OCI-LY1 (cell line): ENCODE data around the gene MEIG1.

Experiments
- H2AFZ ChIP-seq: fragments of 200-600 bp; sonication (generic), shearing (Covaris generic); 2 replicates; pipeline ENCODE4 v1.6.0; 2014; ENCODE audit warnings: antibody characterized with exemption, mild to moderate bottlenecking, low read length
- H3F3A ChIP-seq: fragments of 200-600 bp; sonication (generic), shearing (Covaris generic); 2 replicates; pipeline ENCODE4 v1.6.0; 2014; ENCODE audit warnings: mild to moderate bottlenecking, antibody characterized with exemption, low read length, moderate library complexity; ENCODE audit not compliant: insufficient read depth
- H3K27ac ChIP-seq: fragments of 200-600 bp; sonication (generic); 2 replicates; pipeline ENCODE4 v1.5.1; 2014; ENCODE audit warnings: low read length, mixed run types, mild to moderate bottlenecking, low read depth; ENCODE audit not compliant: poor library complexity, severe bottlenecking
- H3K27me3 ChIP-seq: fragments of 200-600 bp; sonication (generic); 2 replicates; pipeline ENCODE4 v1.6.0; 2014; ENCODE audit warnings: antibody characterized with exemption, mild to moderate bottlenecking, low read length, moderate library complexity; ENCODE audit not compliant: insufficient read depth
- H3K36me3 ChIP-seq: fragments of 200-600 bp; sonication (generic); 2 replicates; pipeline ENCODE4 v1.6.1; 2014; ENCODE audit warnings: mild to moderate bottlenecking, antibody characterized with exemption, low read length, moderate library complexity, mixed read lengths; ENCODE audit not compliant: insufficient read depth
- H3K4me1 ChIP-seq: fragments of 200-600 bp; sonication (generic); 2 replicates; pipeline ENCODE4 v1.5.1; 2014; ENCODE audit warnings: mild to moderate bottlenecking, low read length, moderate library complexity; ENCODE audit not compliant: insufficient read depth, severe bottlenecking
- H3K4me2 ChIP-seq: fragments of 200-600 bp; sonication (generic), shearing (Covaris generic); 2 replicates; pipeline ENCODE4 v1.6.1; 2014; ENCODE audit warnings: low read length
- H3K4me3 ChIP-seq: fragments of 200-600 bp; sonication (generic); 2 replicates; pipeline ENCODE4 v1.5.1; 2014; ENCODE audit warnings: low read length, low read depth, mild to moderate bottlenecking, mixed read lengths; ENCODE audit not compliant: poor library complexity, severe bottlenecking
- H3K79me2 ChIP-seq: fragments of 200-600 bp; shearing (Covaris generic); 2 replicates; pipeline ENCODE4 v1.6.1; 2016; ENCODE audit warnings: mixed run types, low read length, mixed read lengths; ENCODE audit not compliant: insufficient read depth
- H3K9ac ChIP-seq: fragments of 200-600 bp; sonication (generic), shearing (Covaris generic); 2 replicates; pipeline ENCODE4 v1.6.1; 2014; ENCODE audit warnings: mild to moderate bottlenecking, low read length, mixed read lengths
- H3K9me2 ChIP-seq: fragments of 200-600 bp; sonication (generic), shearing (Covaris generic); 2 replicates; pipeline ENCODE4 v1.6.1; 2014; ENCODE audit warnings: low read depth, mild to moderate bottlenecking, low read length, mixed read lengths
- H3K9me3 ChIP-seq: fragments of 200-600 bp; shearing (Covaris generic); 2 replicates; pipeline ENCODE4 v1.6.1; 2014; ENCODE audit warnings: low read length, mixed read lengths
- H4K20me1 ChIP-seq: fragments of 200-600 bp; sonication (generic), shearing (Covaris generic); 2 replicates; pipeline ENCODE4 v1.6.0; 2016; ENCODE audit warnings: mild to moderate bottlenecking, low read length; ENCODE audit not compliant: insufficient read depth
- EZH2 ChIP-seq: fragments of 200-600 bp; sonication (generic), shearing (Covaris generic); IDR thresholded peaks from 2 replicates; pipeline ENCODE4 v1.8.0; 2017; ENCODE audit warnings: borderline replicate concordance, mixed run types, mild to moderate bottlenecking, antibody characterized with exemption, low read length, moderate library complexity, mixed read lengths
- TF ChIP-seq, protein P1 (sequence below): fragments of 200-600 bp; sonication (generic), shearing (Covaris generic); IDR thresholded peaks from 2 replicates; pipeline ENCODE4 v1.5.1; 2017; ENCODE audit warnings: mild to moderate bottlenecking, antibody characterized with exemption, low read length, moderate library complexity, mixed read lengths

Gene MEIG1

DNA sequence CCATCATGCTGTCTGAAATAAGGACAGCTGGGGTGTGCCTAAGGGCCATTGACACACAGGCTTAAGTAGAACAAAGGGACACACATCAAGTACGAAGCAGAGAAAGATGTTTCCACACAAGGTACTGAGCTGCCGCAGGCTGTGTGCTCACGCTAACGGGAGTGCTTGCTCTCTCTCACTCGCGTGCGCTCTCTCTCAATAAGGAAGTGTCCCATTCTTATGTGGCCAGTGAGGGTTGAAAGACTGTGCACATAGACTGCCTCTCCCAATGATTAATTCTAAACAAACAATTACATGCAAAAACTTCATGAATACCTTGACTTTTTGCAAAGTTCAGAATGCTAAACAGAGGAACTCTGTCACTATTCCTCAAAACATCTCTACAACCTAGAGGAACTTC, 35.2 kb upstream of the MEIG1 start:
- Histone ChIP-seq H3F3A (no peaks in the 10 kb centered on the region), H3K36me3 (peaks cover 97% of the 10 kb centered on the region), H3K27me3 (no peaks in the 10 kb centered on the region), H4K20me1 (no peaks in the 10 kb centered on the region), H3K79me2 (no peaks in the 10 kb centered on the region), H3K9ac (no peak overlapping the region), H3K9me2 (no peaks in the 10 kb centered on the region), H2AFZ (no peak overlapping the region), H3K27ac (no peak overlapping the region), H3K4me3 (no peak overlapping the region), H3K4me2 (no peak overlapping the region), H3K9me3 (peaks cover 2% of the 10 kb centered on the region; the same call in 1 of the 2 replicates), H3K4me1 (no peaks in the 10 kb centered on the region)
- TF ChIP-seq EZH2 = no peak

DNA sequence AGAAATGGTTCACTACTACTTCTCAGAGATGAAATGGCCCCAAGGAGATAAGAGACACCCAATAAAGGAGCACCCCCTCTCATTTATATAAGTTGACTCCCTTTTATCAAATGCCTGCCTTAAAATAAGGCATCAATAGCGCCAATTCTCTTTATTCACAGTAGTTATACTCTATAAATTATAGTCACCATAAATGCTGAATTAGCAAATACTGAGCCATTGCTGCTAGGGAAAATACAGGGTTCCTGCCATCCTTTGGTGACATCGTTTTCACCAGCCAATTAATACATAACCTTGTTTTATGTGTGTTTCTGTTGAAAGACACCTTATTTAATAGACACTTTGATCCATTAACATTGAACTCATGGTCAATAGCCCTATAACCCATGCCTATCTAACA, 33.9 kb upstream of the MEIG1 start:
- peaks cover 94% of the 10 kb centered on the region for H3K36me3 ChIP-seq
- no peak overlapping the region for H3K4me3 ChIP-seq
- H3K9me3 ChIP-seq = no peaks in the 10 kb centered on the region
- H3K9me2 ChIP-seq = no peaks in the 10 kb centered on the region
- no peaks in the 10 kb centered on the region for H3F3A ChIP-seq
- H3K4me1 ChIP-seq = no peaks in the 10 kb centered on the region
- no peaks in the 10 kb centered on the region for H3K27me3 ChIP-seq
- no peak overlapping the region for H3K4me2 ChIP-seq
- no peaks in the 10 kb centered on the region for H4K20me1 ChIP-seq
- no peak overlapping the region for H3K27ac ChIP-seq
- H3K79me2 ChIP-seq = no peaks in the 10 kb centered on the region
- H2AFZ ChIP-seq = no peak overlapping the region
- TF ChIP-seq, protein P1, sequence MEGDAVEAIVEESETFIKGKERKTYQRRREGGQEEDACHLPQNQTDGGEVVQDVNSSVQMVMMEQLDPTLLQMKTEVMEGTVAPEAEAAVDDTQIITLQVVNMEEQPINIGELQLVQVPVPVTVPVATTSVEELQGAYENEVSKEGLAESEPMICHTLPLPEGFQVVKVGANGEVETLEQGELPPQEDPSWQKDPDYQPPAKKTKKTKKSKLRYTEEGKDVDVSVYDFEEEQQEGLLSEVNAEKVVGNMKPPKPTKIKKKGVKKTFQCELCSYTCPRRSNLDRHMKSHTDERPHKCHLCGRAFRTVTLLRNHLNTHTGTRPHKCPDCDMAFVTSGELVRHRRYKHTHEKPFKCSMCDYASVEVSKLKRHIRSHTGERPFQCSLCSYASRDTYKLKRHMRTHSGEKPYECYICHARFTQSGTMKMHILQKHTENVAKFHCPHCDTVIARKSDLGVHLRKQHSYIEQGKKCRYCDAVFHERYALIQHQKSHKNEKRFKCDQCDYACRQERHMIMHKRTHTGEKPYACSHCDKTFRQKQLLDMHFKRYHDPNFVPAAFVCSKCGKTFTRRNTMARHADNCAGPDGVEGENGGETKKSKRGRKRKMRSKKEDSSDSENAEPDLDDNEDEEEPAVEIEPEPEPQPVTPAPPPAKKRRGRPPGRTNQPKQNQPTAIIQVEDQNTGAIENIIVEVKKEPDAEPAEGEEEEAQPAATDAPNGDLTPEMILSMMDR = no peak
- no peak for TF ChIP-seq EZH2
- no peak overlapping the region for H3K9ac ChIP-seq

DNA sequence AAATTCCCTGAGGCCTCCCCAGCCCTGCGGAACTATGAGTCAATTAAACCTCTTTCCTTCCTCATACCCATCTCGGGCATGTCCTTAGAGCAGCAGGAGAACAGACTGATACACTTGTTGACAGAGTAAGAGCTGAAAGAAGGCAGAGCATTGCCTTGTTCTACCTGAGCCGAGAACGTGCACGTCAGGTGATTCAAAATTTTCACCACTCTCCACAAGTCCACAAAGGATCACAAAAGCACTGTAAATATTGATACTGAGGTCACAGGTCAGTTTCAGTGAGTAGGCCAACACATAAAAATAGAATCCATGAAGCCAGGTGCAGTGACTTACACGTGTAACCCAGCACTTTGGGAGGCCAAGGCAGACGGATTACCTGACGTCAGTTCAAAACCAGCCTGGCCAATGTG, 33.1 kb upstream of the MEIG1 start:
- no peak overlapping the region for H2AFZ ChIP-seq
- no peak overlapping the region for H3K27ac ChIP-seq
- no peak overlapping the region for H3K4me3 ChIP-seq
- H3K9me2 ChIP-seq = no peaks in the 10 kb centered on the region
- no peak overlapping the region for H3K9ac ChIP-seq
- H3K79me2 ChIP-seq = no peaks in the 10 kb centered on the region
- H3F3A ChIP-seq = no peaks in the 10 kb centered on the region
- no peak overlapping the region for H3K4me2 ChIP-seq
- no peaks in the 10 kb centered on the region for H3K4me1 ChIP-seq
- no peaks in the 10 kb centered on the region for H4K20me1 ChIP-seq
- H3K9me3 ChIP-seq = no peaks in the 10 kb centered on the region
- peaks cover 94% of the 10 kb centered on the region for H3K36me3 ChIP-seq
- TF ChIP-seq, protein P1 = no peak
- no peak for TF ChIP-seq EZH2
- H3K27me3 ChIP-seq = no peaks in the 10 kb centered on the region

DNA sequence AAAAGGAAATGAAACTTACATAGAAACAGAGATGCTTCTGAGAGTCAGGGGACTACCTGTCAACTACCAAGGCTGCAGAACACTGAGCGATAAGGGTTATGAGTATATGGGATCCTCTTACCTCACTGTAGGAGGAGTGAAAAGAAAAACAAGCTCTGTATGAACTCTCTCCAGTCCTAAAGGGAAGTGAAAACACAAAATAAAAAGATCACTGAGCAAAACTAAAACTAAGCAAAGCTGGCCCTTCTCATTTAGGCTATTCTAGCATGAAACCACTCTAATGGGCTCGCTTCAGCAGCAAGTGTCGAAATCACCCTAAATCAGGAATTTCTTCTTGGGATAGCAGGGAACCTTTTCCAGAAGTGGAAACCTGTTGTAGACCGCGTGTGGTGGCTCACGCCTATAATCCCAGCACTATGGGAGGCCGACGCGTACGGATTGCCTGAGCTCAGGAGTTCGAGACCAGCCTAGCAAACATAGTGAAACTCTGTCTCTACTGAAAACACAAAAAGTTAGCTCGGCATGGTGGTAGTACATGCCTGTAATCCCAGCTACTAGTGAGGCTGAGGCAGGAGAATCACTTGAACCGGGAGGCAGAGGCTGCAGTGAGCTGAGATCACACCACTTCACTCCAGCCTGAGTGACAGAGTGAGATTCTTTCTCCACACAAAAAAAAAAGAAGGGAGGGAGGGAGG, 32.3 kb upstream of the MEIG1 start:
- no peak overlapping the region for H3K9ac ChIP-seq
- TF ChIP-seq EZH2 = no peak
- TF ChIP-seq, protein P1 = no peak
- H3K36me3 ChIP-seq = peaks cover 94% of the 10 kb centered on the region
- H3K27ac ChIP-seq = no peak overlapping the region
- no peaks in the 10 kb centered on the region for H4K20me1 ChIP-seq
- H3K27me3 ChIP-seq = no peaks in the 10 kb centered on the region
- H3K4me3 ChIP-seq = no peak overlapping the region
- no peaks in the 10 kb centered on the region for H3F3A ChIP-seq
- H2AFZ ChIP-seq = no peak overlapping the region
- H3K79me2 ChIP-seq = no peaks in the 10 kb centered on the region
- H3K4me1 ChIP-seq = no peaks in the 10 kb centered on the region
- no peak overlapping the region for H3K4me2 ChIP-seq
- H3K9me2 ChIP-seq = no peaks in the 10 kb centered on the region
- H3K9me3 ChIP-seq = no peaks in the 10 kb centered on the region
